B cell (primary cell): Measurements from ENCODE around the gene SRGAP1. TPM values are rescaled to one million over a fixed set of nuclear protein-coding genes. Genes with fewer than 3 reads are reported as not detected.

Source experiments
- ATAC-seq: fragments of 200-7000 bp; cut with Tn5 transposase; one replicate; pipeline ENCODE4 v1.10.0; 2021; ENCODE audit warnings: low read depth, mild to moderate bottlenecking, moderate number of reproducible peaks, moderate library complexity
- CTCF ChIA-PET: fragments of 350-600 bp; sonication (Branson Sonifier 250); formaldehyde crosslinking; loops from one replicate; lab custom pipeline; 2021; ENCODE audit warnings: antibody characterized with exemption, inconsistent platforms; lab: Charles Lee
- POLR2A ChIA-PET: fragments of 350-600 bp; sonication (Branson Sonifier 250); formaldehyde crosslinking; loops from one replicate; lab custom pipeline; 2021; ENCODE audit warnings: antibody characterized with exemption; lab: Charles Lee
- DNase-seq: peaks from one replicate; pipeline ENCODE4 v3.0.0; 2013
- H2AFZ ChIP-seq: 2 replicates; pipeline ENCODE4 v1.6.1; 2012; ENCODE audit warnings: mild to moderate bottlenecking, low read depth, low read length; ENCODE audit not compliant: insufficient read depth, poor library complexity, severe bottlenecking
- H3K27ac ChIP-seq, 2 donors: 1 replicate in 1 of 2; 2 replicates in 1 of 2; pipeline ENCODE4 v1.5.1; 2012 to 2013; ENCODE audit warnings: low read length in 2 of 2, mild to moderate bottlenecking in 2 of 2, moderate library complexity in 1 of 2
- H3K27me3 ChIP-seq, 4 experiments: fragments of 200-600 bp in 1 of 4; sonication (generic) in 1 of 4; replicated peaks in 1 of 4; 1 replicate in 2 of 4; 2 replicates in 2 of 4; pipeline versions ENCODE4 v1.6.1 to v1.7.0; 2013 to 2016; ENCODE audit warnings: low read length in 3 of 4, mild to moderate bottlenecking in 2 of 4, mixed read lengths in 1 of 4, moderate library complexity in 1 of 4; ENCODE audit not compliant: insufficient read depth in 4 of 4, control insufficient read depth in 3 of 4; ENCODE audit errors: control extremely low read depth in 1 of 4
- H3K36me3 ChIP-seq, 2 experiments: replicated peaks in 1 of 2; 1 replicate in 1 of 2; 2 replicates in 1 of 2; pipeline versions ENCODE4 v1.6.1 to v1.7.1; 2013; ENCODE audit warnings: low read length in 1 of 2; ENCODE audit not compliant: insufficient read depth in 2 of 2, control insufficient read depth in 1 of 2; ENCODE audit errors: control extremely low read depth in 1 of 2, extremely low read depth in 1 of 2
- H3K4me1 ChIP-seq, 2 donors: fragments of 200-600 bp in 1 of 2; sonication (generic) in 1 of 2; 1 replicate in 1 of 2; 2 replicates in 1 of 2; pipeline versions ENCODE4 v1.5.1 to v1.6.1; 2013 to 2017; ENCODE audit warnings: low read length in 2 of 2; ENCODE audit not compliant: control insufficient read depth in 2 of 2, insufficient read depth in 2 of 2
- H3K4me2 ChIP-seq: replicated peaks from 2 replicates; pipeline ENCODE3; 2012; ENCODE audit warnings: mild to moderate bottlenecking, low read depth, low read length; ENCODE audit not compliant: poor library complexity, severe bottlenecking
- H3K4me3 ChIP-seq, 5 experiments: fragments of 200-600 bp in 1 of 5; sonication (generic) in 1 of 5; 1 replicate in 3 of 5; 2 replicates in 2 of 5; pipeline versions ENCODE4 v1.5.1 to v1.7.0; 2011 to 2016; ENCODE audit warnings: low read length in 4 of 5, mild to moderate bottlenecking in 4 of 5, low read depth in 2 of 5, control low read depth in 1 of 5, moderate library complexity in 1 of 5; ENCODE audit not compliant: insufficient read depth in 1 of 5; ENCODE audit errors: control extremely low read depth in 1 of 5, extremely low read depth in 1 of 5
- H3K79me2 ChIP-seq: fragments of 200-600 bp; sonication (generic); one replicate; pipeline ENCODE4 v1.6.0; 2016; ENCODE audit warnings: low read length; ENCODE audit not compliant: control insufficient read depth, insufficient read depth
- H3K9ac ChIP-seq: fragments of 200-600 bp; sonication (generic); 2 replicates; pipeline ENCODE4 v1.6.1; 2017; ENCODE audit warnings: mild to moderate bottlenecking, low read length, moderate library complexity
- H3K9me3 ChIP-seq, 3 donors: one replicate each; pipeline versions ENCODE4 v1.6.1 to v1.7.1; 2013; ENCODE audit warnings: low read length in 2 of 3; ENCODE audit not compliant: control insufficient read depth in 2 of 3, insufficient read depth in 1 of 3; ENCODE audit errors: control extremely low read depth in 1 of 3
- H4K20me1 ChIP-seq: 2 replicates; pipeline ENCODE4 v1.6.0; 2012; ENCODE audit warnings: mild to moderate bottlenecking, low read length; ENCODE audit not compliant: insufficient read depth, control insufficient read depth, poor library complexity, severe bottlenecking
- H3K27ac Mint-ChIP-seq: one replicate; pipeline ENCODE4 v1.8.0; 2021; ENCODE audit warnings: mixed read lengths
- H3K27me3 Mint-ChIP-seq: one replicate; pipeline ENCODE4 v1.8.0; 2021; ENCODE audit warnings: mixed read lengths
- H3K4me1 Mint-ChIP-seq: one replicate; pipeline ENCODE4 v1.8.0; 2021; ENCODE audit warnings: mixed read lengths
- H3K4me3 Mint-ChIP-seq: one replicate; pipeline ENCODE4 v1.8.0; 2021; ENCODE audit warnings: mixed read lengths
- H3K9me3 Mint-ChIP-seq: one replicate; pipeline ENCODE4 v1.8.0; 2022; ENCODE audit warnings: mixed read lengths; ENCODE audit not compliant: insufficient read depth
- CTCF ChIP-seq: fragments of 200-600 bp; IDR thresholded peaks from one replicate; pipeline ENCODE4 v1.8.0; 2022; ENCODE audit warnings: antibody characterized with exemption, mild to moderate bottlenecking
- EZH2 ChIP-seq: IDR thresholded peaks from 2 replicates; pipeline ENCODE4 v1.6.1; 2012; ENCODE audit warnings: borderline replicate concordance, low read depth, mild to moderate bottlenecking, moderate library complexity, low read length; ENCODE audit not compliant: insufficient read depth, poor library complexity, severe bottlenecking
- WGBS: methylation state at CpG from one replicate; pipeline ENCODE4 v1.1.5; 2013; ENCODE audit warnings: missing lambda C conversion rate; ENCODE audit not compliant: insufficient coverage; 5-methylcytosine and 5-hydroxymethylcytosine counted together
- intact Hi-C: fragments of 100-400 bp; cut with micrococcal nuclease; formaldehyde crosslinking; loops from one replicate; pipeline ENCODE4 v1.10.0; 2022
- polyA plus RNA-seq: library from polyadenylated mRNA; depleted of rRNA; stranded (reverse); fragments of >200 nt; gene quantifications from 2 replicates; pipeline ENCODE4 v1.2.3, GENCODE V29; 2012
- total RNA-seq, 2 donors: library from RNA; stranded (reverse); fragments of 120-200 nt in 1 of 2; gene quantifications; 1 replicate in 1 of 2; 2 replicates in 1 of 2; pipeline versions ENCODE4 v1.2.3 to v1.2.4, GENCODE V29; 2013 to 2022

The SRGAP1 gene
- total and polyA plus RNA-seq, 2 donors (not counting 1 experiment from before 2014, with no cell fraction given): under 0.01 to 0.22 TPM

DNA sequence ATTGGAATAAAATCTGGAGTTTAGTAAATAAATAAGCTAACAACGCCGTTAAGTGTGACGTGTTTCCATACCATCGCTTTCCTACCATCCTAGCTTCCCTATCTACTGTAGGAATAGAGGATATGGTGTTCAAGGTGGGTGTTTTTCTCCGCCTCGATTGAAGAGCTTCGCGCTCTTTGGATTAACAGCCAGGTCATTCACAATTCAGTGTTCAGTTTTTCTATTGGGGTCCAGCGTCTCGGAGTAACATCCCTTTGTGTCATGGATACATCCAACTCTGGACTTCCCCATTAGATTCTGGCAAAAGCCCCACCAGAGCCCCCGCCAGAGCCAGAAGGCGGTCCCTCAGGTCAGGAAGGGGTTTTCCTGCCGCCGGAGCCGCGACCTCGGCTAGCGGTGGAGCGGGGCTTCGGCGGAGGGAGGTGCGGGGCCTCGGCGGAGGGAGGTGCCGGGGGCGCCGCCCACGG is 1.2 kb upstream of the SRGAP1 start:
- H3K4me1 ChIP-seq: peaks cover 8 to 13% of the 10 kb centered on the region in 2 donors
- no peak overlapping the region for H3K27ac ChIP-seq
- Mint-ChIP-seq H3K9me3 (no peaks in the 10 kb centered on the region), H3K27ac (no peak overlapping the region), H3K4me1 (peaks cover 11% of the 10 kb centered on the region), H3K4me3 (peak overlapping the region; percentile 66), H3K27me3 (peaks cover 30% of the 10 kb centered on the region)
- 9% methylated on average over 24 of the region's 28 CpGs for WGBS
- POLR2A ChIA-PET: no interaction called here
- no peaks in the 10 kb centered on the region for H3K36me3 ChIP-seq
- peak overlapping the region; percentile 69 for H3K9ac ChIP-seq
- peak overlapping the region in 4 of 5 experiments; percentile 11 to 64 (median 60) for H3K4me3 ChIP-seq
- no peaks in the 10 kb centered on the region for H3K79me2 ChIP-seq
- H3K9me3 ChIP-seq: peaks cover 0 to 5% (median 0%) of the 10 kb centered on the region in 3 donors
- H2AFZ ChIP-seq: peak overlapping the region; percentile 80
- intact Hi-C loops: loop anchor here (5.0 to 10.0 kb wide), 2 partner anchors 562 to 609 kb away; partner anchors contain the start of genes TBK1 and XPOT
- TF ChIP-seq EZH2 (no peak), CTCF (no peak)
- CTCF ChIA-PET: interaction anchor here (0.7 to 2.6 kb wide), 3 partner anchors 397 to 414 kb away, joined by 3 to 16 read pairs (median 7); no protein-coding TSS in a partner anchor
- H3K4me2 ChIP-seq: peak overlapping the region; percentile 89
- peaks cover 0 to 17% (median 12%) of the 10 kb centered on the region in 4 experiments for H3K27me3 ChIP-seq
- DNase-seq (no peak), ATAC-seq (no peak)
- H4K20me1 ChIP-seq: no peaks in the 10 kb centered on the region

GRCh38 chr12:63843721-63844390 is 644 bp upstream of the SRGAP1 start:
- CTCF ChIA-PET: interaction anchor here (0.7 to 2.6 kb wide), 6 partner anchors 7 to 413 kb away, joined by 3 to 16 read pairs (median 4); no protein-coding TSS in a partner anchor
- Histone ChIP-seq H3K4me2 (peak overlapping the region; percentile 89), H2AFZ (peak overlapping the region; percentile 80)

More at GRCh38 chr12:63843721-63844390, 644 bp upstream of the SRGAP1 start:
- H3K27ac ChIP-seq: no peak overlapping the region
- H3K27me3 ChIP-seq: peaks cover 0 to 17% (median 12%) of the 10 kb centered on the region in 4 experiments
- ATAC-seq (peak; percentile 93), DNase-seq (peak; percentile 85)
- no peak overlapping the region for H3K27ac Mint-ChIP-seq
- peaks cover 11% of the 10 kb centered on the region for H3K4me1 Mint-ChIP-seq
- peaks cover 0 to 5% (median 0%) of the 10 kb centered on the region in 3 donors for H3K9me3 ChIP-seq
- intact Hi-C loops: loop anchor here (1.0 to 10.0 kb wide), 4 partner anchors 65 to 608 kb away; partner anchors contain the start of genes KICS2, RXYLT1, TBK1 and XPOT
- peaks cover 29% of the 10 kb centered on the region for H3K27me3 Mint-ChIP-seq
- H3K4me3 Mint-ChIP-seq: peak overlapping the region; percentile 79
- H3K36me3 ChIP-seq: no peaks in the 10 kb centered on the region
- H3K4me3 ChIP-seq: peak overlapping the region in 4 of 5 experiments; percentile 50 to 64 (median 60)
- peak; percentile 75 for TF ChIP-seq CTCF
- TF ChIP-seq EZH2: no peak
- H4K20me1 ChIP-seq: no peaks in the 10 kb centered on the region
- peak overlapping the region; percentile 69 for H3K9ac ChIP-seq
- under 1% methylated on average over 80 of the region's 80 CpGs for WGBS
- no peaks in the 10 kb centered on the region for H3K9me3 Mint-ChIP-seq
- POLR2A ChIA-PET: no interaction called here
- peaks cover 8 to 13% of the 10 kb centered on the region in 2 donors for H3K4me1 ChIP-seq
- H3K79me2 ChIP-seq: no peaks in the 10 kb centered on the region
